Activated T-cell treated with anti-CD3 and anti-CD28 coated beads, Interleukin-2, amount 50 U/mL, for 48 hours (primary cell): Measurements from ENCODE around the gene C3orf33.
A peak's percentile ranks its signal among the peaks of the same experiment; 100 is the strongest.
"Not testable (repeated sequence)": the region's sequence is repeated elsewhere in the genome, so short reads cannot be mapped to it uniquely, and the experiment has no call there.

Experiments used
- DNase-seq, 2 experiments: peaks; one replicate each; pipeline ENCODE4 v3.0.0-alpha.2; 2020

The C3orf33 gene, protein sequence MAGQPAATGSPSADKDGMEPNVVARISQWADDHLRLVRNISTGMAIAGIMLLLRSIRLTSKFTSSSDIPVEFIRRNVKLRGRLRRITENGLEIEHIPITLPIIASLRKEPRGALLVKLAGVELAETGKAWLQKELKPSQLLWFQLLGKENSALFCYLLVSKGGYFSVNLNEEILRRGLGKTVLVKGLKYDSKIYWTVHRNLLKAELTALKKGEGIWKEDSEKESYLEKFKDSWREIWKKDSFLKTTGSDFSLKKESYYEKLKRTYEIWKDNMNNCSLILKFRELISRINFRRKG

DNA sequence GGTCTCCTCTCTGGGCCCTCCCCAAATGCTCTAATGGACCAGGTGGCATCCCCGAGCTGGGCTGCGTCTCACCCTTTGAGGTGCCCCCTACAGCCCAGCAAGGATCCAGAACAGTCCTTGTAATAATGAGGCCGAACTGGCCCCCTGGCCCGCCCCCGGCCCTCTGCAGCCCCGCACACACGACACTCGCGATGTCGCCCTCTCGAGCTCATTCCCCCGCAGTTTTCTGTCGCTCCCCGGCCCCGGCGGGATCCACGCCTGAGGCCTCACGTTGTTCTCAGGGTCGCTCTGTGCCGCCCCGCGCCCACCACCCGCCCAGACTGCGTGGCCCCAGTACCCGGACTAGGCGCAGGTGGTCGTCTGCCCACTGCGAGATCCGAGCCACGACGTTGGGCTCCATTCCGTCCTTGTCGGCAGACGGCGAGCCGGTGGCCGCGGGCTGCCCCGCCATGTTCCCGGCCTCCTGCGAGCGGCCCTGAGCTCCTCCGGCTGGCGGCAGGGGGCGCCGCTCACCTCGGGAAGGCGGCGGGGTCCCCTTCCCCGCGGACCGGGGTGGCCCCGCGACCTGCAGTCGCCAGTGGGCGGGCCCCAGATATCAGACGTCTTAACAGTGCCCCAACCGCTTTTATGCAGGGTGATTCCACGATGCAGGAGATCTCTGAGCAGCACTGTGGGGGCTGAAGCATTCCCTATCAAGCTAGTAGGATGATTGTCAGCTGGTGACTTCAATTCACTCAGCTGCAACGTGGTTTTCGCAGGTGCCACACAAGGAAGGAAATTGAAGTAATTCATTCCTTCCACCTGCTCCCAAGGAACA is at the start of gene C3orf33:
Gene C3orf33, minus strand, starts transcription at position 477 of the 817 bp plus-strand sequence. Its CDS starts 26 bp downstream, at position 451.
- peak; percentile 85 to 88 for DNase-seq

- peak; percentile 99 for DNase-seq
Measured at GRCh38 chr3:155854141-155854940, 48.3 kb upstream of the C3orf33 start, which contains the start of gene SLC33A1. TSS of gene SLC33A1 (minus strand) at chr3:155854427. CDS start at chr3:155853997, 430 bp downstream.

- peak; percentile 60 for DNase-seq
Measured at GRCh38 chr3:155853214-155854140, 47.4 kb upstream of the C3orf33 start.

GRCh38 chr3:155852341-155852740 is 46.3 kb upstream of the C3orf33 start:
- no peak for DNase-seq

DNA sequence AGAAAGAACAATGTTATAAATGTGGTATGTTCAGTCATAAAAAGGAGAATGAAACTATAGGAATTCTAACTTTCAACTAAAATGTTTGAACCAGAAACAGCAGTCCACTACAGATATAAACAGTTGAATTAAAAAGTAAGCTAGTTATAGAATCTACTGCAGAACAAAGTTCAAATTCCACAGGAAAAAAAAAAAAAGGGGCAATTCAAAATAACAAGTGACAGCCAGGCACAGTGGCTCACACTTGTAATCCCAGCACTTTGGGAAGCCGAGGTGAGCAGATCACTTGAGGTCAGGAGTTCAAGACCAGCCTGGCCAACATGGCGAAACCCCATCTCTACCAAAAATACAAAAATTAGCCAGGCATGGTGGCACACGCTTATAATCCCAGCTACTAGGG is 43.3 kb upstream of the C3orf33 start:
- DNase-seq: not testable (repeated sequence)

DNA sequence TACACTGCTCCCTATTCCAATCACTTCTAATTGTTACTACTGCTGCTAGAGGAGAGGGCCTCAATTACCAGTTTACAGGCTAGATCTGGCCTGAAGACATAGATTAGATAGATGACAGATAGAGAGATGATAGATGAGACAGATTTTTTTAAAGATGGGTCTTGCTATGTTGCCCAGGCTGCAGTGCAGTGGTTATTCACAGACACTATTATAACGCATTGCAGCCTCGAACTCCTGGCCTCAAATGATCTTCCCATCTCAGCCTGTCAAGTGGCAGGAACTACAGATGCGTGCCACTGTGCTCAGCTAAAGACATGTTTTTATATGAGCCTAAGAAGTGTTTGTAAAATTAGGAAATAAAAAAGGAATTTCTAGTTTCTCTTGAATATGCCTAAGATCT is 41.9 kb upstream of the C3orf33 start:
- DNase-seq: no peak

DNA sequence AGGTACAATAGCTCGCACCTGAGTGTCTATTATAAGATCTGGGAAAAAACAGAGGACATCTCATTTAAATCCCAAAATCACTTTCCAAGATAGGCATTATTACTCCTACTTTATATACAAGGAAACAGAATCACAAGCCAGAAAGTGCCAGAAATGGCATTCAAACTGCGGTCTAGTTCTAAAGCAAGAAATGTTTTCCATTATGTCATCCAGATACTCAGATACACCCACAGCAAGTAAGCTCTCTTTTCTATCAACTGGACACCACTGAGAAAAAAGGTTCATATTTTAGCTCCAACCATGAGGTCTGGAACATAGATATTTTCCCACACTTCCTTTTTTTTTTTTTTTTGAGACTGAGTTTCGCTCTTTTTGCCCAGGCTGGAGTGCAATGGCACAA is 40.0 kb upstream of the C3orf33 start:
- DNase-seq: no peak

DNA sequence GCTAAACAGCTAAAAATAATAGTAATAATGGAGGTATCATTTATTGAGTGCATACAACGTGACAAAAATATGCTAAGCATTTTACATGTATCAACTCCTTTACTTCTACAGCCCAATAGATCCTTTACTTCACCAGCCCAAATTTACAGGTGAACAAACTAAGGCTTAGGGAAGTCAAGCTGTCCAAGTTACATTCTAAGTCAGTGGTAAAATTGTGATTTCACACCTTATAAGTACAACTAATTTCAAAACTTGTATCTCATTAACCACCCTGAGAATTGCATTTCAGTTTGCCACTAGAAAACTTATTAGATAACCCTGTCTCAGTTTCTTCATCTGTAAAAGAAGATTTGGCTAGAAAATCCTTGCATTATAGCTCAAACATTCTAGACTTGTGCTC is 37.5 kb upstream of the C3orf33 start:
- DNase-seq: no peak

- DNase-seq: no peak
Measured at GRCh38 chr3:155835341-155836071, 29.4 kb upstream of the C3orf33 start.

DNA sequence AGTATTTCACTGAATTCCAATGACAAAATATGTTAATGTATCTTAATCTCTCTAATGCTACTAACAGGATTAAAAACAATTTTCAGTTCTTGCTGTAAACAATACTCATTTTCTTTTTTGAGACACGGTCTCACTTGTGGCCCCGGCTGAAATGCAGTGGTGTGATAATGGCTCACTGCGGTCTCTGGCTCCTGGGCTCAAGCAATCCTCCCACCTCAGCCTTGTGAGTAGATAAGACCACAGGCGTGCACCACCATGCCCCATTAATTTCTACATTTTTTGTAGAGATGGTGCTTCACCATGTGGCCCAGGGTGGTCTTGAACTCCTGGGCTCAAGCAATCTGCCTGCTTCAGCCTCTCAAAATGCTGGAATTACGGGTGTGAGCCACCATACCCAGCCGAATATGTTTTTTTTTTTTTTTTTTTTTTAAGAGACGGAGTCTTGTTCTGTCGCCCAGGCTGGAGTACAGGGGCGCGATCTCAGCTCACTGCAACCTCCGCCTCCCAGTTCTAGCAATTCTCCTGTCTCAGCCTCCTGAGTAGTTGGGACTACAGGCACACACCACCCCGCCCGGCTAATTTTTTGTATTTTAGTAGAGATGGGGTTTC is 22.5 kb upstream of the C3orf33 start:
- not testable (repeated sequence) for DNase-seq

DNA sequence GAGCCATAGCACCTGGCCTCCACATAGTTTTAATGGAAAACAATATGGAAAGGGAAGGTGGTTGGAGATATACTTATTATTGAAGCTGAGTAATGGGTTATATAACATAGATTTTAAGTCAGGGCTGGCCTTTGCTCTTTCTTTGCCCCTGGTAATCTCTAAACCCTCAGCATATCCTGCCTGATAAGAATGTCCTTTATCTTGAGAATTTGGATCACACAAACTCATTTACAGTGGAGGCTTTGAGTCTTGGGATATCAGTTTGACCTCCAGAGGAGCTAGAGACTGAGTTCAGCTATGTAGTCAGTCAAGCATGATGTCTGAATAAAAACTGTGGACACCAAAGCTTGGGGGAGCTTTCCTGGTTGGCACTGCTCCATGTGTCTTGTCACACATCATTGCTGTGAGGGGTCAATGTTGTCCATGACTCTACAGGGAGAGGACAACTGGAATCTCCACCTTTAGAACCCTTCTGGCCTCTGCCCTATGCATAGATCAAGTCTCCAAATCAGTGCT is 9.0 kb upstream of the C3orf33 start:
- DNase-seq: no peak

- not testable (repeated sequence) for DNase-seq
Measured at GRCh38 chr3:155813224-155813623, 7.1 kb upstream of the C3orf33 start.

DNA sequence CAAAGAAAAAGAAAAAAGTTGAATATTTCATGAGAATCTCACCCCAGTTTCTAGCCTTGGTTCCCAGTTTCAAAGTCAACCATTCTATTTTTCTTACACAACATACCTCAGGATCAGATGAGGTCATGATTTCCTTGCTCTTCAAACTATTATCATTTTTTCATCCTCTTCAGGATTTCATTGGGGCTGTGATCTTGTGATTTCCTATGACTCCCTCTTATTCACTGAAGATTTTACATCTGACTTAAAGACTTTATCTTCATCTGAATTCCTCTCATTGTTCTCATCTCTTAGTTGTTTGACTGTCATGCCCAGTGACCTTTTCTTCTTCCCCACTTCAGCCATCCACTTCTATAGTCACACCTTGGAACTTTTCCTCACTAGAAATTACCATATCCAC is 3.1 kb upstream of the C3orf33 start:
- no peak for DNase-seq

- no peak for DNase-seq
Measured at GRCh38 chr3:155807823-155808222, 1.7 kb upstream of the C3orf33 start.

DNA sequence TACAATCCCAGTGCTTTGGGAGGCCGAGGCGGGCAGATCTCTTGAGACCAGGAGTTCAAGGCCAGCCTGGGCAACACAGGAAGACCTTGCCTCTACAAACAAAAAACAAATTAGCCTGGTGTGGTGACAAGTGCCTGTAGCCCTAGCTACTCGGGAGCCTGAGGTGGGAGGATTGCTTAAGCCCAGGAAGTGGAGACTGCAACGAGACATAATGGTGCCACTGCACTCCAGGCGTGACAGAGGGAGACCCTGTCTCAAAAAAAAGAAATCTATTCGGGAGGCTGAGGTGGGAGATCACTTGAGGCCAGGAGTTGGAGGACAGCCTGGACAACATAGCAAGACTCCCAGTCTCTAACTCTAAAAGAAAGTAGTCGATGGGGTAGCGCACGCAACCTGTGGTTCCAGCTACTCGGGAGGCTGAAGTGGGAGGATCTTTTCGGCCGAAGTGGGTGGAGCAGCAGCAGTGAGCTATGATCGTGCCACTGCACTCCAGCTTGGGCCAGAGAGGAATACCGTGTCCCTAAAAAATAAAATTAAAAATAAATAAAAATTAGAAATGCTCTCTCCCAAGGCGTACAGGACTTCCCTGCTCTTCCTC is 775 bp downstream of the C3orf33 start:
- no peak for DNase-seq

DNA sequence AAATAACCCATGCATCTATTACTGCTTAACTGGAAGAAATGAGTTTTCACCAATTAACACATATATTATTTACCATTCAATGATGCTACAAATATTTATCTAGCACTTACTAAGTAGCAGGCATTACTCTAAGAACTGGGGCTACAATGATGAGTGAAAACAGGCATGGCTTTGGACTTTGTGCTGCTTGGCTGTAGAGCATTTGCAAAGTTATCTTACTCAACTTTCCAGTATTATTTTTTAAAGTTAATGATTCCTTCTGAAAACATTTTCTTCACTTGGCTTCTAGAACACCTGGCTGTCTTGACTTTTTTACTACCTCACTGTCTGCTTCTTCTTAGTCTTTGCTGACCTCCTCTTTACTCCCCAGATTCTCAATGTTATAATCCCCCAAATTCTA is 1.8 kb downstream of the C3orf33 start:
- no peak for DNase-seq

GRCh38 chr3:155792532-155792931 is 13.5 kb downstream of the C3orf33 start:
- no peak for DNase-seq

DNA sequence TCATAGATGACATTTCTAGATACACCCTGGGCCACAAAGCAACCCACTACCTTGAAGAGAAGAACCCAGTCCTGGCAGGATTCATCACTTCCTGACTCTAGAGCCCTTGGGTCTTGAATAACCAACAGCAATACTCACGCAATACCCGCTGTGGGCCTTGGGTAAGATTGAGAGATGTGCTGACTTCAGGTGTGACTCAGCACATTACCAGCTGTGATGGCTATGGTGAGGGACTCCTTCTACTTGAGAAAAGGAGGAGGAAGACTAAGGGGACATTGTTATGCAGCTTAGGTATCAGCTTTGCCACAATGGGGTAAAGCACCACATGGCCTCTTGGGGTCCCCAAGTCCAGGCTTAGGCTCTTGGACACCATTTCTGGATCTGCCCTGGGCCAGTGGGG is 14.9 kb downstream of the C3orf33 start:
- no peak for DNase-seq

GRCh38 chr3:155790272-155790925 is 15.7 kb downstream of the C3orf33 start:
- no peak for DNase-seq
